22Rv1 (cell line): ENCODE results near the gene PRELID3B.

ENCODE experiments used
- H3K27ac ChIP-seq: fragments of 450-650 bp; 2 replicates; pipeline ENCODE4 v1.5.1; 2017
- ZFX ChIP-seq: fragments of 450-650 bp; IDR thresholded peaks from 2 replicates; pipeline ENCODE4 v1.6.1; 2017; ENCODE audit warnings: antibody characterized with exemption, borderline replicate concordance
- TF ChIP-seq, protein P1 (sequence below): fragments of 450-650 bp; IDR thresholded peaks from 2 replicates; pipeline ENCODE4 v1.5.1; 2017; ENCODE audit warnings: mild to moderate bottlenecking

Gene PRELID3B

DNA sequence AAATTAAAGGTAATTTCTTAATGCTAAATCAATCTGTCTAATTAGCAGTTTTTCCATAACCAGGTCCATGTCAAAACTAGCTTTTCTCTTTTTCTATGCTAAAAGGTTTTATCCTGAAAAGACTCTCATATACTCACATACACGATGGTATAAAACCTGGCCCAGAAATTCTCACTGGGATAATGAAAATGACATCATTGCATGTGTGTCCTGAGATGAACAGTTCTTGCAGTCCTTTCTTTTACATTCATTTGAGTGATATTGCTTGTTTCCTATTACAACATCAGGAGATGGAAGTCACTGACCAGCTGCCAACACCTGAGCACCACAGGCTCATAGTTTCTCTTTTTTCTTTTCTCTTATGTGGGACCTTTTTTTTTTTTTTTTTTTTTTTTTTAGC is 7.9 kb upstream of the PRELID3B start:
- H3K27ac ChIP-seq, result no peak overlapping the region
- TF ChIP-seq ZFX, result no peak
- TF ChIP-seq, protein P1, sequence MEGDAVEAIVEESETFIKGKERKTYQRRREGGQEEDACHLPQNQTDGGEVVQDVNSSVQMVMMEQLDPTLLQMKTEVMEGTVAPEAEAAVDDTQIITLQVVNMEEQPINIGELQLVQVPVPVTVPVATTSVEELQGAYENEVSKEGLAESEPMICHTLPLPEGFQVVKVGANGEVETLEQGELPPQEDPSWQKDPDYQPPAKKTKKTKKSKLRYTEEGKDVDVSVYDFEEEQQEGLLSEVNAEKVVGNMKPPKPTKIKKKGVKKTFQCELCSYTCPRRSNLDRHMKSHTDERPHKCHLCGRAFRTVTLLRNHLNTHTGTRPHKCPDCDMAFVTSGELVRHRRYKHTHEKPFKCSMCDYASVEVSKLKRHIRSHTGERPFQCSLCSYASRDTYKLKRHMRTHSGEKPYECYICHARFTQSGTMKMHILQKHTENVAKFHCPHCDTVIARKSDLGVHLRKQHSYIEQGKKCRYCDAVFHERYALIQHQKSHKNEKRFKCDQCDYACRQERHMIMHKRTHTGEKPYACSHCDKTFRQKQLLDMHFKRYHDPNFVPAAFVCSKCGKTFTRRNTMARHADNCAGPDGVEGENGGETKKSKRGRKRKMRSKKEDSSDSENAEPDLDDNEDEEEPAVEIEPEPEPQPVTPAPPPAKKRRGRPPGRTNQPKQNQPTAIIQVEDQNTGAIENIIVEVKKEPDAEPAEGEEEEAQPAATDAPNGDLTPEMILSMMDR, result no peak

DNA sequence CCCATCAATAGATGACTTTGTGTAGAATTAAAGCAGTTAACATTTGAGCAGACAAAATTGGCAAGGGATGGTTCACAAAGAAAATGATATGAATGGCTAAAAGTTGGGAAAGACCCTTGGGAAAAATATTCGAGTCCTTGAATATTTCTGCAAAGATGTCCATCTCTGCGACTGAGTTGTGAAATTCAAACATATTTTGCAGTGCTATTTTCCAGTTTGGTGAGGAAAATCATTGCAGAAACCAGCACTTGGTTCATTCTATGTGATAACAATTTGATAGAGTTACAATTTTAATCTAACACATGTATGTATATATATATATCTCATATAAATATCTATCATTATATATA is 6.1 kb upstream of the PRELID3B start:
- no peak overlapping the region for H3K27ac ChIP-seq
- TF ChIP-seq, protein P1, result no peak
- no peak for TF ChIP-seq ZFX

- no peak overlapping the region for H3K27ac ChIP-seq
- TF ChIP-seq, protein P1, result no peak
- TF ChIP-seq ZFX, result no peak
These were observed 5.5 kb upstream of the PRELID3B start for GRCh38 chr20:59047938-59048680.

GRCh38 chr20:59046862-59047261 is 4.3 kb upstream of the PRELID3B start:
- H3K27ac ChIP-seq, result no peak overlapping the region

DNA sequence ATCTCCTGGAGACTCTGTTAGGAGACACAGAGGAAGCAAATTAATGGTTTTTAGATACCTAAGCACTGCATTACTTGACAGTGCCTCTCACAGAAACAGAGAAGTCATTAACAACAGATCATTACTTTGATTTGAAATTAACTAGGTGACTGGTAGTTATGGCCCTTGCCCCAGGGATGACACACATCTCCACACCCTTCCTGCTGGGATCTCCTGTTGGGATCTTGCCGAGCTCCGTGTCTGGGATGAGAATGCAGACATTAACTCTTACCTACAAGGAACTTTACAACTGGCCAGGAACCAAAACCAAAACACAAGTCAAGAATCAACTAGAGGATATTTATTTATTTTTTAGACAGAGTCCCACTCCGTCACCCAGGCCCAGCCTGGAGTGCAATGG is 2.2 kb upstream of the PRELID3B start:
- TF ChIP-seq ZFX, result no peak
- TF ChIP-seq, protein P1, result no peak
- no peak overlapping the region for H3K27ac ChIP-seq

More at GRCh38 chr20:59046862-59047261, 4.3 kb upstream of the PRELID3B start:
- TF ChIP-seq ZFX, result no peak
- TF ChIP-seq, protein P1, result no peak

- no peak overlapping the region for H3K27ac ChIP-seq
- TF ChIP-seq, protein P1, result no peak
- TF ChIP-seq ZFX, result no peak
These were observed 1.7 kb upstream of the PRELID3B start for GRCh38 chr20:59044295-59044694.

DNA sequence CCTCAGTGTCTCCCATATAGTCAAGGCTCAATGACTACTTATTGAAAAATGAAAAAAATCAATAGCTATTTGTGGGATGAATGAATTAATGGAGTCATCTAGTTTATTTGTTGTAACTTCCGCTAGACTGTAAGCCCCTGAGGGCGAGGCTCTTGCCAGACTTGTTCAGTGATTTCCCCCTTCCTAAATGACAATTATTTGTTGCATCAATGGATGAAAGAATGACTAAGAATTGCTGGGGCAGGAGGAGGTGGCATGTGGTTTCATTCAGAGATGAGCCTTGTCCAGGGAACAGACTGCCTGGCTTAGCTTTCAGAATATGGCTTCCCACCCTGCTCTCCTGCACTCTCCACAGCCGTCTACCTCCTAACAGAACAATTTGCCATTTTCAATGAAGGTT is 1.1 kb upstream of the PRELID3B start:
- H3K27ac ChIP-seq, result no peak overlapping the region
- no peak for TF ChIP-seq ZFX
- TF ChIP-seq, protein P1, result no peak
